ELF-1 (cell line): ENCODE results near the gene HOXC6.

Experiments used
- DNase-seq: peaks from one replicate; pipeline ENCODE4 v3.0.0-alpha.2; 2016; ENCODE audit warnings: low read depth, low spot score

HOXC6 gene

GRCh38 chr12:54015018-54015931 lies 13.0 kb upstream of the HOXC6 start:
- DNase-seq: no peak

DNA sequence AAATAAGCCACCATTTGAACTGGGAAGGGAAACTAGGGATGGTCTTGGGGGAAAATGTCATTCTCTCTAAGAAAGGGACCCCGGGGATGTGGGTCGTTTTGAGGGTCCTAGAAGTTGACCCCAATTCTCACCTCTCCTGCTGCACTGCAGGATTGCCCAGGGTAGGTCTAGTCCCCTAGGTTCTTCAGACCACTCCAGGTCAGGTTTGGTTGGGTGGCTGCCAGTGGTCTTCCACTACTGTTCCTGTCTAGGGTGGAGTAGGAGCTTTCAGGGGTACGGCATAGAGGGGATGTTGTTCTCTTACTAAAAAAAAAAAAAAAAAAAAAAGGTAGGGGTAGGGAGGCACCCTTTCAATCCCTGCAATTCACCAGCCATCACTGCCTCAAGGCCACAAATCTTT lies 12.2 kb upstream of the HOXC6 start:
- no peak for DNase-seq

GRCh38 chr12:54016478-54016964 lies 11.7 kb upstream of the HOXC6 start:
- DNase-seq: no peak

- no peak for DNase-seq
Measured at GRCh38 chr12:54017027-54017788, 11.0 kb upstream of the HOXC6 start.

DNA sequence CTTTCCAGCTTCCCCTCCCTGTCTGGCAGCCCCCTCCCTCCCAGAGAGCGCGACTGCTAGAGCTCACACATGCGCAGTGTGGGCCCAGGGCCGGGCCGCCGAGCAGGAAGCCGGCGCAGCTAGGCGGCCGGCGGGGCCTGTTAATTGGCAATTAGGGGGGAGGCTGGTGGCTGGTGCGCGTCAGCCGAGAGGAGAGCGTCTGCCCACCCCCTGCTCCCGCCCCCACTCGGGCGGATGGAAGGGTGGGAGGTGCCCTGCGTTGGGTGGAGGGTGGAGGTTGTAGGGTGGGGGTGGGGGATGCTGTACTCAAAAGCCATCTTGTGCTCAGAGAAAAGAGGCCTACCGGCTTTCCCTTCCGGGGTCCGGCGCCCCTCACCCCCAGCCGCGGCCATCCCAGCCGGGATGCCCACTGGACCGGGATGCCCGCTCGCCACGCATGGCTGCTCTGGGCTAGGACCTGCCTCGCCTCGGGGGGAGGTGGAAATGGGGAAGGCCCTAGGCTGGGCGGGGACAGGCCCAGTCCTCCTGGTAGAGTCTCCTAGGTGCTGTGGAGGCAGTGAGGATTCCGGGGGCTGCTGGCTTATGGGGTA lies 10.3 kb upstream of the HOXC6 start:
- peak; percentile 87 for DNase-seq

- DNase-seq: peak; percentile 51
Measured at GRCh38 chr12:54018468-54018984, 9.7 kb upstream of the HOXC6 start.

GRCh38 chr12:54019091-54019811 lies 9.0 kb upstream of the HOXC6 start:
- no peak for DNase-seq

GRCh38 chr12:54019924-54020590 lies 8.2 kb upstream of the HOXC6 start:
- no peak for DNase-seq

GRCh38 chr12:54020591-54021405 lies 7.4 kb upstream of the HOXC6 start:
- DNase-seq: no peak

GRCh38 chr12:54021432-54022013 lies 6.7 kb upstream of the HOXC6 start:
- peak; percentile 89 for DNase-seq

- no peak for DNase-seq
Measured at GRCh38 chr12:54022960-54023884, 5.0 kb upstream of the HOXC6 start.

- DNase-seq: peak; percentile 48
Measured at GRCh38 chr12:54024127-54024526, 4.1 kb upstream of the HOXC6 start.

DNA sequence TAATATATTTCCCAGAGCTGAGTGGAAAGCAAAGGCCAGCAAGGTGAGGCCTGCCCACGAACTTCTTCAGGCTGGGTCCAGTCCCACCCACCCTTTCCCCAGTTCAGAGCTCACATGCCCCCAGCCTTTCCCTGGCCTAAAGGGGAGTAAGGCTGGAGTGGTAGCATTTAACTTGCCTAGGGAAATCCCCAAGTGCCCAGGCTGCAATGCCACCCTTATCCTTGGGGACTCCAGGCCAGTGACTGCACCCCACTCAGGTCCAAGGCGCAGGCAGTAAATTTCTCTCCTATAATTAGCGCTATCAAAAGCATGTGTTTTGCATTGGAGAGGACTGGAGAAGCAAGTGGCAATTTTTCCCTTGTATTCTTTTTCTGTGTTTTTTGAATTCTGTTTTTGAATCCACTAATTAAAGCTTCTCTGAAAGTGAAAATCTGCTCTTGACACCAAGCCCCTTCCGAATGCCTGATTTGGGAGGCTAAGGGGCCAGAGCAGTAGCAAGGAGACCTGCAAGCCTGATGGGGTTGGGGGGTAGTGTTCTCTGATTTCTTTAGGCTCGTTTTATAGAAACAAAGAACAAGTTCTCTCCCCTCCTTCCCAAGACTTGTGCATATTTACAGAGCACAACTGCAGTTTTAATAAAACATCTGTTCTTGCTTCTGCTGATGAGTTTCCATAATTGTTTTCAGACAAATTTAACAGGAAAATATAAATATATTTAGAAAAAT lies 3.5 kb upstream of the HOXC6 start:
- DNase-seq: no peak

DNA sequence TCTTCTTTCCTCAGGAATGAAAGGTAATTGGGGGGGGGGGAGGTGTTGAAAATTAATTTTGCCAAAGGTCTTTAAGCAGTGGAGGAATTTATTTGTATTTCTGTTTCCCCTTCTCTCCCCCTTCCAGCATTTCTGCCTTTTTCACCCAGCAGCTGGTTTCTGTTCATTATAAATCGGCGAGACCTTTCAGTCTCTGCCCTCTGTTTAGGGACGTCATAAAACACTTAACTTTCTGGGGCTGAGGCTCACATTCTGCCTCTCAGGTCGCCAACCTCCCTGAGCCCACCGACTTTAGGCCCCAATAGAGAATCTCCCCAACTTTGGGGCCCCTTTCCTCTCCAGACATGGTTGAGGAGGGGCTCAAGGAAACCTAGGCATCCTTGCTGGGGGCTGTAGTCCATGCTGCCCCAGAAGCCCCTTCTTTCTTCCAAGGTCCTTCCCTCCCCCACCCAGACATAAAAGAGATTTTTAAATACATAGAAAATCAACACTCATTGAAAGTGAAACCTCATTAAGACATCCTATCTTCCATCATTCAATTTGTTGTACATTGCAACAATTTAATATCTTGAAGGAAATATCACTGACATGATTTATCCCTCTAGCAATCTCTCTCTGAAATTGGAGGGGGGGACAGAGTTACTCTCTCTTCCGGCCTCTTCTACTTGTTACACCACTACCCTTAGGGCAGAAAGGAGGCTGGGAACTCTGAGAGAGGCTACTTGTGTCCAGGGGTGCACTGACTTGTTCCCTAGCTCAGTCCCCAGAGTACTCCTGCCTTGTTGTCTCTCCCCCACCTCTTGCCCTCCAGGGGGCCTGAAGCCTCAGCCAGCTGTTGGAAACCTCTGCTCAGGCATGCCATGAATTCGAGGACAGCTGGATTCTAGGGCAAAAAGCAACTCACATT lies 2.5 kb upstream of the HOXC6 start:
- DNase-seq: no peak

- DNase-seq: no peak
Measured at GRCh38 chr12:54026640-54027441, 1.4 kb upstream of the HOXC6 start.

- DNase-seq: no peak
Measured at GRCh38 chr12:54027442-54027786, 826 bp upstream of the HOXC6 start.
